HG03025 (cell line): ENCODE results near the gene RAB11FIP3.

ENCODE experiments used
- ATAC-seq: cut with Tn5 transposase; IDR thresholded peaks from one replicate; pipeline ENCODE4 v1.9.1; 2021; ENCODE audit warnings: mild to moderate bottlenecking, moderate library complexity; ENCODE audit not compliant: unreplicated experiment, low FRiP score

The RAB11FIP3 gene

DNA sequence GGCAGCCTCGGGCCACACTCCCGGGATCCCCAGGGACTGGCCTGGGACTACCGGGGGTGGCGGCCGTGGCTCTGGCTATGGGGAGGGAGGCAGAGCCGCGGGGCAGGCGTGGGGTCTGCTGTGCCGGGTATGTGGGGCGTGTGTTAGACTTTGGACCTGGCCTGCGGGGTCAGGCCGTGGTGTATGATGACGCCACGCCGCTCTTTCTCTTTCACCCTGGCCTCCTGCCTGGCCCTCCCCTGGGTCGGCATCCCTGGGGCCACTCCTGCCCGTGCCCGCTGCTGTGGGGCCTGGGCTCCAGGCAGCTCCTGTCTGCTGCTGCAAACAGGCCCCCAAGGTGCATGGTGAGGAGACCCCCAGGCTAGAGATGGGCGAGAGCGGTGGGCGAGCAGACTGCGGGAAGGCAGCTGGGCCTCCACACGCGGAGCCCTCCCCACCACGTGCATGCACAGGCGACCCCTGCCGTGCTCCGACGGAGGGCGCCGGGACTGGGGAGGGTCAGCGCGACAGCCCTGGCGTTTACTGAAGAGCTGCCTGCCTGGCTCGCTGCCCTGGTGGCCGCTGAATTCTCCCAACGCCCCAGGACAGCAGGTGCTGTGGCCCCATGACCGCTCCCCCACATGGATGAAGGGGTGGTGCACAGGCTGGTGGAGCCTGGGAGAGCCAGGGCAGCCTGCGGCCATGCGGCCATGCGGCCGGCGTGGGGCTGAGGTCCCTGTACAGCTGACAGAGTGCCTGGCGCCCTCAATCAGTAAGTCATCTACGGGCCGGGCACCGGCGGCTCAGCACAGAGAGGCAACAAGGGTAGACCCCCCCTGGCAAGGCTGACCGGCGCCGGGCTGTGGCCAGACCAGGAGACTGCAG, 118.1 kb downstream of the RAB11FIP3 start:
- no peak for ATAC-seq

- ATAC-seq = no peak
Measured at GRCh38 chr16:544517-544916, 119.1 kb downstream of the RAB11FIP3 start.

GRCh38 chr16:546909-547770, 121.7 kb downstream of the RAB11FIP3 start:
- ATAC-seq = no peak

GRCh38 chr16:548586-548985, 123.1 kb downstream of the RAB11FIP3 start:
- no peak for ATAC-seq

DNA sequence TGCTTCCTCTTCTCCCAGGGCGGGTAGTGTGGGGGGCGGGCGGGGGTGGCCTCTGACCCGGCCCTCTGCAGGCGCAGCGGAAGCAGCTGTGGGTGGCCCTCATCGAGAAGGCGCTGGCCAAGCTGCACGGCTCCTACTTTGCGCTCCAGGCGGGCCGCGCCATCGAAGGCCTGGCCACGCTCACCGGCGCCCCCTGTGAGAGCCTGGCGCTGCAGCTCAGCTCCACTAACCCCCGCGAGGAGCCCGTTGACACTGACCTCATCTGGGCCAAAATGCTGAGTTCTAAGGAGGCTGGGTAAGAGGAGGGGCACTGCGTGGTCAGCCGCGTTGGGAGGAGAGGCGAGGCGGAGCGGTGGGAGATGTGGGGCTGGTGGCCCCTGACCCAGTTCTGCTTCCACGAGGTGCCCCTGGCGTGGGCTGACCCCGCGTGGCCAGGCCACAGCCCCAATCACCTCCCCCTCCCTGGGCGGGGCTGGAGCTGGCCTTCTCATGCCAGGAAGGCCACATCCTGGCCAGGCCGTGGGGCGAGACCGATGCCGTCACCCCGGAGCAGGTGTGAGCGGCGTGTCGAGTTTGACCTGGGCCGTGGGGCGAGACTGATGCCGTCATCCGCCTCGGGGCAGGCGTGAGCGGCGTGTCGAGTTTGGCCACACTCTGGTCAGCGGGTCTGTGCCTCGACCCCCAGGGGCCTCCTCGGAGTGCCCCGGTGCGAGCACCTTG, 124.3 kb downstream of the RAB11FIP3 start:
- ATAC-seq = no peak

GRCh38 chr16:551210-551609, 125.8 kb downstream of the RAB11FIP3 start:
- no peak for ATAC-seq

DNA sequence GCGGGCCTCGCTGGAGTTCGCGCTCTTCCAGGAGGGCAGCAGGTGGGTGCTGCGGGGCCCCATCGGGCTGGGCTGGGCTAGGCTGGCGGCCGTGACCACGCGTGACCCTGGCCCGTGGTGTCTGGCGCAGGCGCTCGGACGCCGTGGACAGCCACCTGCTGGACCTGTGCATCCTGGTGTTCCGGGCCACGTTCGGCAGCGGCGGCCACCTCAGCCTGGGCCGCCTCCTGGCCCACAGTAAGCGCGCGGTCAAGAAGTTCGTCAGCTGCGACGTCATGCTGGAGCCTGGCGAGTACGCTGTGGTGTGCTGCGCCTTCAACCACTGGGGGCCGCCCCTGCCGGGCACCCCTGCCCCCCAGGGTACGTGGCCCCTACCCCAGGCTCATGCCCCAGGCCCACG, 126.7 kb downstream of the RAB11FIP3 start:
- ATAC-seq = no peak

DNA sequence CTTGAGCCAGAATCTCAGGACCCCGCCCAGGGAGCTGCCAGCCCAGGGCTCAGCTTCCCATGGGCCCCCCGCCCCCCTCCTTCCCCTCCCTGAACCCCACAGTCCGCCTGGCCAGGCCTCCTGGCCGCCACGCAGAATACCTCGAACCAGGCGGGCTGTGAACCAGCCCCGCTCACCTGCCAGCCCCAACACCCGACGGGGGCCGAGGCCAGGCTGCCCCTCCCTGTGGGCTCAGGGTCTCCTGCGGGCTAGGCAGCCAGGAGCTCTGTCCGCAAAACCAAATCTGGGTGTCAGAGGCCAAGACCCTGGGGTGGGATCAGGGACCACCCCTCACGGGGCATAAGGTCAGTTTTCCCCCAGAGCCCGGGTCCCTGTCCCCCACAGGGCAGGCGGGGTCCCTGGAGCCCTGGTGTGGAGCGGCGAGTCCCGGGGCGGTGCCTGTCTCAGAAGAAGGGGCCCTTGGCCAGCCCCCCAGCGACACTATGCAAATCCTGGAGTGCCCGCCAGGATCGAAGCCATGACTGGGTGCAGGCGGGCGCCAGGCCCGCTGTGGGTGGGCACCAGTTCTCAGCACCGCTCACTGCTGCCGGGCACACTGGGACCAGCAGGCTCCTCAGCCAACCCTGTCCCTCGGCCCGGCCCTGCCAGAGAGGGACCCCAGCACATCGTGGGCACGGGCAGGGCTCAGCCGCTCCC, 128.3 kb downstream of the RAB11FIP3 start:
- no peak for ATAC-seq

DNA sequence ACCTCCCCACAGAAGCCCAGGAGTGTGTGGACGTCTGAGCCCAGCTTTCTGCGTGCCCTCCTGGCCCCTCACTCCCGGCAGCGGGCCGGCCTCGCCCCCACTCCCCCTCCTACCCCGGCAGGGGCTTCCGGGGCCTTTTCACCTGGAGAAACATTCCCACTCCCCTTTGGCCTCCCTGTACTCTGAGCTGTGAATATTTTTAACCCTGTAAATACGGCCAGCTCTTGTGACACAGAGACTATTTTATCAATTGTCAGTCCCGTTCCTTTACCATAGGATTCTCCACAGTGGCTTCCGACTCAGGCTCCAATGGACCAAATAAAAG, 128.8 kb downstream of the RAB11FIP3 start:
- ATAC-seq = no peak

DNA sequence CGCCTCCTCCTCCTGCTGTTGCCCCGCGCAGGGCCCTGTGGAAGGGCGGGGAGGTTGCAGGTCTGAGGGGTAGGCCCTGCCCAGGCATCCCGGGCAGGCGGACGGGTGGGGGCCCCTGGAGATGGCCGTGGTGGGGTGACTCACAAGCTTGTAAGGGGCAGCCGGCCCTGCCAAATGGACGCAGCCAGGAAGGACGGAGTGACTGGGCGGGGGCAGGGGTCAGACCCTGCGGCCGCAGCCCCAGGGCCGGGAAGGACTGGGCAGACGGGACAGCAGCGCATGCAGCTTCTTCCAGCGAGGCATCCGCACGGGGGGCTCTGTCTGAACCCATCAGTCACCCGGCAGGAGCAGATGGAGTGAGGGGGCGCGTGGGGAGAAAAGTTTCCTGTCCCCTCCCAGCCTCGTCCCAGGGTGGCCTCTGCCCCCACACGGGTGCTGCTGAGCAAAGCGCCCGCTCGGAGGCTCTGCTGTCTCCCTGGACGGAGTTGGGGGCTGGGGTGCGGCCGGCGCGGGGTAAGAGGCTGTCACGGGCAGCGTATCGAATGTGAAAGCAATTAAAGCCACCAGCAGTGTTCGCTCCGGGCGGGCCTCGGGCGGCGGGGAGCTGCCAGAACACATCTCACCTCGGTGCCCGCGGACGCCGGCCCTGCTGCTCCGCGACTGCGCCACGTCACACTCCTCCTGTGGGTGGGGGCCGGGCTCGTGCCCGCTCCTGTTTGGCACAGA, 129.4 kb downstream of the RAB11FIP3 start:
- no peak for ATAC-seq

- ATAC-seq = no peak
Measured at GRCh38 chr16:555528-556473, 130.4 kb downstream of the RAB11FIP3 start.

DNA sequence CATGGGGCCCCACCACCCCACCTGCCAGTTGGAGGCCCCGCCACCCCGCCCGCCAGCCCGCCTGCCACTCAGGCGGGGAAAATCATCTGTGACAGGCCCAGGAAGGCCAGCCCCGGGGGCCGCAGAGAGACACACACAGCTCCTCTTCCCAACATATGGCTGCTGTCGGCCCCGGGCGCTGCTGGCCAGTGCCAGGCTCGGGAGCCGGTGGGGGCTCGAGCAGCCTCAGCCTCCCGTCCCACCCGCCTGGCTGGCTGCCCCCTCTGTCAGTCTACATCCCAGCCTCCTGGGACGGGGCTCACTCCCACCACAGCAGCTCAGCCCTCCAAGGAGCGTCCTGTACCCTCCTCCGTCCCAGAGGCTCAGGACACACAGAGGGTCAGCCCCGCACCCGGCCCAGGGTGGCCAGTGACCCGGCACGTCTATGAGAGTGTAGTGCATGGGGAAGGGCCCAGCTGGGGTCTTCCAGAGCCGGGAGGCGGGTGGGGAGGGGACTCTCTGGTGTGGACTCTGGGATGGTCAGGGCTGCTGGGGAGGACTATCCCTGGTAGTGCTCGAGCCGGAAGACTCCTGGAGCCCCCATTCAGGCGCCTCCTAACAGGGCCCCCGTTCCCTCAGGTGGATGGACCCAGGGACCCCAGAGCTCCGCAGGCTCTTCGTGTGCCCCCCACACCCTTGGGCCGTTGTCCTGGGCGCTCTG, 131.2 kb downstream of the RAB11FIP3 start:
- no peak for ATAC-seq

DNA sequence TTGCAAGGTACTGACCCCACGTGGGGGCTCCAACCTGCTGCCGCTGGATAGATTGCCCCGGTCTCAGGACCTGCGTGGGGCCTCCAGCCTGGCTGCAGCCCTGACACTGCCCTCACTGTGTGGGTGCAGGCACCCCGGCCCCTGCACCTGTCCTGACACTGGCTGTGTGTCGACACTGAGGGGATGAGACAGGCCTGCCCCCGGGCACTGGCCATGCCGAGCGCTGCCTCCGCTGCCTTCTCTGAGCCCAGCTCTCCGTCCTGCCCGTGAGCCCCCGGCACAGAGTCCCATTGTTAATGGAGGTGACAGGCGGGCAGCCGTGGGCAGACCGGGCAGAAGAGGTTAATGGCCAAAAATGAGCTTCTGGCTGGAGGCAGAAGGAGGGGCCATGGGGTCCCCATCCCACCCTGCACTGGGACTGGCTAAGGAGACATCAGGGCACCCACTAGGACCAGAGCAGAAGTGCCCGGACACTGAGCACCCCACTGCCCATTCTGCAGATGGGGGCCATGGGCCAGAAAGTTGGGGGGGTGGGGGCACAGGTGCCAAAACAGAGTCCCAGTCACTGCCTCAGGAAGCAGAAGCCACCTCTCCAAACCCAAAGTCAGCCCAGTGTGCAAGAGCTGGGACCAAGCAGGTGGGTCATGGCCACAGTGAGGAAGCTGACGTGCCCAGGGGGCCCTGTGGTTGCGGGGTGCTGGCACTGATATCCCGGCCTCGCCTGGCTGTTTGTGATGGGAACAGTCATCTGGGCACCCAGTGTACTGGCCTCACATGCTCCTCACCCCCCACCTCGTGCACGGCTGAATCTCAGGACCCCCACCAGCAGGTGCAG, 132.2 kb downstream of the RAB11FIP3 start:
- no peak for ATAC-seq

DNA sequence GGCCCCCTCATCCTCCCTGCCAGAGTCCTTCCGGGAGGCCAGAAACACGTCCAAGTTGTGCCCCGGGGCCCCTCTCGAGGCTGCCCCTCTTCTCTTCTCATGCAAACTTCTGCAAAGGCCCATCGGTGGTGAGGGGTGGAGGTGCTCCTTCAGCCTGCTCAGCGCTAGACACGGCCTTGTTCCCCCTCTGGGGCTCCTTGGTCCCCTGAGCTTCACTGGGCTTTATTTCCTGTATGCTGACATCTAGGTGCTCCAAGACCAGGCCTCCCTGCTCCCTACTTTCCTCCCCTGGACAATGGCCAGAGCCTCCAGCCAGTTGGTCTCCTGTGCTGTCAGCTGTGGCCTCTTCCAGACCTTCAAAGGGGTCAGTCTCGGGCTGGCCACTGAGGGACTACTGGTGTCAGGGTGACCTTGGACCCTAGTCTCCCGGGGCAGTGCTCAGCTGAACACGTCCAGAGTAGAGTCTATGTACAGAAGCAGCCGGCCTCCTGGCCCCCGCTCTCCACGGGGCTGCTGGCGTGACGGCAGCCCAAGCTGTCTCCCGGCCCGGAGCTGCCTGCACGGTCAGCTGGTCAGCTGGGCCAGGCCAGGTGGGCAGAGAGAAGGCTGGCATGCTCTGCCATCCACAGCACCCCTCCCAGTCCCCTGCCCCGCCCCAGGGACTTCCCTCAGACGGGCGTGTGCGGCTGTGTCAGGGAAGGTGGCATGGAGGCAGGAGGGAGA, 133.0 kb downstream of the RAB11FIP3 start:
- no peak for ATAC-seq

DNA sequence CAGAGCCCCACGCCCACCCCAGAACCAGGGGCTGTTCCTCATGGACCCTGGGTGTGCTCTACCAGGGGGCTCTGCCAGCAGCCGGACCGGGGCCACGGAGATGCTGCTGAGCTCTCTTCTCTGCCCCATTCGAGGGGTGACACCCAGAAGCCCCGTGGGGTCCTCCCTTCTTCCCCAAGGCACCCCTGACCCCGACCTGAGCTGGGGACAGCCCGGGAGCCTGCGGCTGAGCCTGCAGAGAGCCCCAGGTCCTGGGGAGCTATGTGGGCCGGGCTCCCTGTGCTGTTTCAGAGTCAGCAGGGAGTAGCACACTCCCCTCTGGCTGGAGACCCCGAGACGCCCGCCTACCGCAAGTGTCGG, 133.6 kb downstream of the RAB11FIP3 start:
- ATAC-seq = no peak

DNA sequence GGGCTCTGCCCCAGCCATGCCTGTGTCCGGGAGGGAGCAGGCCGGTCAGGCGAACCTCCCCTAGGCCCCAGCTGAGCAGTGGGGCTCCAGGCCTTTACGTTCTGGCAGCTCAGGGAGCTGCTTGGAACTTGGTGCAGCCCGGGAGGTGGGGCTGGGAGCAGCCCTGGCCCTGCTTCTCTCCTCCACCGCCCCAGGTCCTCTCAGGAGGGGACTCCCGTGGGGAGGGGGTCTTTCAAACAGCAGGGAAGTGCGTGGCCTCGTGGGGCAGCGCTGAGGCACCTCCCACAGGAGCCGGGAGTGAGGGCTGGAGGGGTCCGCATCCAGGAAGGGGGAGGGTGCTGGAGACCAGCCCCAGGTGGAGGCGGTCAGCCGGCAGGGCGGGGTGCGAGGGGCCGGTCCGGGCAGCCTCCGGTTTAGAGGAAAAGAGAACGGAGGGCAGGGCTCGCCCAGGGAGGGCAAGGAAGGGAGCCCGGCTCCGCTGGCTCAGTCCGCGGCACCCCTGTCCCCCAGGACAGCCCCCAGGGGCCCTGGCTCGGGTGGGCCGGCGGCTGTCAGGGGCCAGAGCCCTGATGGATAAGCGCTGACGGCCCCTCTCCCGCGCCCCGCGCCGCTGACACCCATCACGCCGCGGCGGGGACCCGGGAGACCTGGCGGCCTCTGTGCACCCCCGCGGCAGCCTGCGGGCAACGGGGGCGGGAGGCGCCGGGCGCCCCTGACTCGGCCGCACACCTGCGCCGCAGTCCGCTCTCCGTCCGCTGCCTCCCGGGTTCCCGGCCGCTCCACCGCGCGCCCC, 134.2 kb downstream of the RAB11FIP3 start:
- no peak for ATAC-seq
